CD4-positive, alpha-beta T cell treated with Interleukin-15 for 4 hours (primary cell): ENCODE results near the gene KDM1B.

Experiments
- DNase-seq: peaks from one replicate; pipeline ENCODE4 v3.0.0-alpha.2; 2020; ENCODE audit warnings: low spot score

KDM1B gene

DNA sequence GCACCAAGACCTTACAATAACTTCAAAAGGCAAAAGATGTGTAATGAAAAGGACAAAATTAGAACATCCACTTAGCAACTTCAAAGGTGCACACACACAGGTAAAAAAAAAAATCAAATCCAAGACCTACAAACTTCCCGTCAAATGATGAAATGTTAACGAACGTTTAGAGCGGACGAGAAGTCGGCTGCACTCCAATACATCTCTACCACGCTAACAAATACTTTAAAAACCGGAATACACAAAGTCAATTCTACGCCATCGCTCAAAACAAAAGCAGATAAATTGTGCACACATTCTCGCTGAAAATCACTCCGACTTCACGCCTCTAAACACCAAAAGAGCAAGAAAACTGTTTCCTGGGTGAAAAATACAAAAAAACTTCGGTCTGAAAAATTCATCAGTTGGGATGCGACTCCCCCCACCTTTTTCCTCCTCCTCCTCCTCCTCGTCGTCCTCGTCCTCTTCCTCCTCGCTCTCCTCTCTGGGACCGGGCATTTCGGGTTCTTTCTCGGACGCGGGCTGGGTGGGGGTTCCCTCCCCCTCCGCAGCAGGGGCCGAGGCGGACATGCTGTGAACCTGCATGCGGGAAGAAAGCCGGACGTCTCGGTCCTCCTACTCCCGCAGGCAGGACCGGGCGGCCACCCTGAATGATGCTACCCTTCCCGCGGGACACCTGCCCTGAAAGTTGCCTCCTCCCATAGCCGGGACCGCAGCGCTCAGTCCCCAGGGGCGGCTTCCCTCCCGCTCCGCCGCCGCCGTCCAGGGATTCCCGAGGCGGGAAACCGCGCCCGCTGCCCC is 108.4 kb downstream of the KDM1B start:
- DNase-seq, result peak; percentile 13

DNA sequence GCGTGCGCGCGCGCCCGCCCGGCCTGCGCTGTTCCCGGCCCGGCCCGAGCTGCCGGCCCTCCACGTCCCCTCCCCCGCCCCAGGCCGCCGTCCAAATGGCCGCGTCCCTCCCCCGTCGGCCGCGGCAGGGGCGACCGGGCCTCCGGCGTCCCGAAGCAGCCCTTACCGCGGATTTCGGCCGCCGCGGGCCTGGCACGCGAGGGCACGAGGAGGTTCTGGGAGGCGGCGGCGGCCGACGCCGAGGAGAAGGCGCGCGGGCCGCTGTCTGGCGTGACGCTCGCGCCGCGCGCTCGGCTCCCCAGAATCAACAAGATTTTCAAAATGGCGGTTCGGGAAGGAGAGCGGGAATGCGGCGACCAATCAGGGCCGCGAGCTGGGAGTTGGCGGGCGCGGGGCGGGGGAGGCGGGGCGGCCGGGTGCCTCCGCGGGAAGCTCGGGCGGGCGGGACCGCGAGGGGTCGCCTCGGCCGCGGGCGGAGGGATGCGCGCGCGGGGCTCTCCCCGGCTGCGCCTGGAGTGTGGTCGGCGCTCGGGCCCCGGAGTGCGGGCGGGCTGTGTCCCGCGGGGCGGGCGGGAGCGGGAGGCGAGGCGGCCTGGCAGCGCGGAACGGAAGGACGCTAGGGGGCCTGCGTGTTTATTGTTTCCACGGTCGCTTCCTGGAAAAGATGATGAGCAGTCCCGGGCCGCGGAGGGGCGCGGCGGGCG is 109.1 kb downstream of the KDM1B start, which contains the start of gene DEK:
DEK (minus strand) TSS at position 312 of the 704 bp plus-strand sequence. CDS start 543 bp downstream, outside the sequence.
- peak; percentile 86 for DNase-seq

DNA sequence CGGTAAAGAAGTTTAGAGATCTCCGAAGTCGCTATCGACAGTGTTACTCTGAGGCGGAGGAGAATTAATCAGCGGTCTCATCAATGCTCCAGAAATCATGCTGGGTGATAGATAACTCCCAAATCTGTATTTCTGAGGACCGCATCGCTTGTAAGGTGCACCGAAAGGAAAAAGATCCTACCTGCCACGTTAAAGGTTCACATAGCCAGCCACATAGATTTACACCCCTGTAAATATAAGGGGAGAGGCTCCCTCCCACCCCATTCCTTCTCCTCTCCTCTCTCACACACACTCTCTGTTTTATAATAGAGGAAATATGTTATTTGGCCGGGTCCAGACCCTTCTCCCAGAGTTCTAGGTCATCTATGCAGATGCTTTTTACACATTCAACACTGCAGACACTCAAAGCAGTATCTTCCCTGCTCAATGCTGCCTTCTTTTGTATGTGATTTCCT is 109.7 kb downstream of the KDM1B start:
- no peak for DNase-seq

- no peak for DNase-seq
Observed at GRCh38 chr6:18265787-18266522, 110.7 kb downstream of the KDM1B start.

DNA sequence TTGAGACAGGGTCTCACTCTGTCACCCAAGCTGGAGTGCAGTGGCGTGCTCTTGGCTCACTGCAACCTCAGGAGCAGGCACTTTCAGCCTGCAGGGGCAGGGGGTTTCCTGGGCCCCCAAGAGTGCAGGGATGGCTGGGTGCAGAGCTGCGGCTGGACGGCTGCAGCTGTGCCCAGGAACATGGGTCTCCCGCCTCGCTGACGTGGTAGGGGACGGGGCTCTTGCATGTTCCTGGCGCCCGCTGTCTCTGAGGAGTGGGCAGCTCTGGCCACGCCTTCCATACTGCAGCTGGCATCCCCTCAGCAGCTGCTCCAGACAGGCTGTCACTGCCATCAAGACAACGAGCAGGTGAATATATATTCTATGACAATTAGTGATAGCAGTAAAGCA is 111.3 kb downstream of the KDM1B start:
- no peak for DNase-seq

DNA sequence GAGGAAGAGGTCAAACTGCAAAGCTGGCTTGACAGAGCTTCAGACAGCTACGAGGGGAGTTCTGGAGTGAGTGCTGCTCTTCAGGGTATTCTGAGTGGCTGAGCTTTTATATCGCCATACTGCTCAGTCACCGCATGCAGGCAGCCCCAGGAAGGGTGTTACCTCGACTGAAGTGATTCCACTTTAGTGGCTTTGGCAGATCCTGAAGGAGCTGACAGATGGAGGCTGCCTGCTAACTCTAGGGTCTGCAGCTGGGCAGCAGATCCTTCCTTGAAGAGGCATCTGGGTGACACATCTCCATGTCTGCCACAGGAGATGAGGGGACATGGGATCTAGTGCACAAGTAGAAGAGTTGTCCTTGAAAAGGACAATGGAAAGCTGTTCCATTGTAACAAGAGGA is 112.8 kb downstream of the KDM1B start:
- no peak for DNase-seq

DNA sequence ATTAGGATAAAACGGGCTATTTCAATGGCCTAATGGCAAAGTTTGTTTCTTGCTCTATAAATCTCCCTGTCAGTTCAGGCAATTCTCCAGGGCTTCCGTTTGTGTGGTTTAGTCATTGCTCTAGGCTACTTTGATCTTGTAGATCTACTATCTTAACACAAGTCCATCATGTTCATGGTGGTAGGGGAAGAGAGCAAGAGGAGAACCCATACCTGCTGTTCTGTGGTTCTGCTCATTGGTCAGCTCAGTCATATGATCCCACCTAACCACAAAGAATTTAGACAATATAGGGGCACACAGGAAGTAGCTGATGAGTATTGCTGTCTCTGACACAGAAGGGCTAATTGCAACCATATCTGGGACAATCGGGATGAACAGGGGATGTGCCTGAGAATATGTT is 114.0 kb downstream of the KDM1B start:
- DNase-seq, result no peak

DNA sequence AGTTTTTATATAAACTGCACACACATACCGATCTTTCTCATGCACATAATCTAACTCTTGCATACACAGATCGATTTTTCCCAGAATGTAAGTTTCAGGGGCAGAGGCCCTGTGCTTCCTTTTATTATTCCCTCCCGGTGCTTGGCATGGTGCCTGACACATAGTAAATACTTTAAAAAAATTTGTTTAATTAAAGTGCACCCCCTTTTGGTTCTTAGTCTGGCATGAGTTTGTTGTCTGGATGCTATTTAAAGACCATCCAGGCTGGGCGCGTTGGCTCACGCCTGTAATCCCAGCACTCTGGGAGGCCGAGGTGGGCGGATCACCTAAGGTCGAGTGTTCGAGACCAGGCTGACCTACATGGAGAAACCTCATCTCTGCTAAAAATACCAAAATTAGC is 114.5 kb downstream of the KDM1B start:
- no peak for DNase-seq

GRCh38 chr6:18270216-18270615 is 115.0 kb downstream of the KDM1B start:
- DNase-seq, result no peak
